HG02623 (cell line): ENCODE measurements around the gene SCN9A.
"Not testable (repeated sequence)": the region's sequence is repeated elsewhere in the genome, so short reads cannot be mapped to it uniquely, and the experiment has no call there.

ENCODE experiments used
- ATAC-seq: cut with Tn5 transposase; IDR thresholded peaks from one replicate; pipeline ENCODE4 v1.9.1; 2021; ENCODE audit warnings: moderate library complexity; ENCODE audit not compliant: unreplicated experiment

Gene SCN9A

GRCh38 chr2:166337932-166338331, 37.8 kb downstream of the SCN9A start:
- no peak for ATAC-seq

- ATAC-seq, result no peak
Measured at GRCh38 chr2:166335284-166335683, 40.5 kb downstream of the SCN9A start.

- ATAC-seq, result no peak
Measured at GRCh38 chr2:166334805-166335204, 40.9 kb downstream of the SCN9A start.

GRCh38 chr2:166333801-166334200, 41.9 kb downstream of the SCN9A start:
- ATAC-seq, result no peak

DNA sequence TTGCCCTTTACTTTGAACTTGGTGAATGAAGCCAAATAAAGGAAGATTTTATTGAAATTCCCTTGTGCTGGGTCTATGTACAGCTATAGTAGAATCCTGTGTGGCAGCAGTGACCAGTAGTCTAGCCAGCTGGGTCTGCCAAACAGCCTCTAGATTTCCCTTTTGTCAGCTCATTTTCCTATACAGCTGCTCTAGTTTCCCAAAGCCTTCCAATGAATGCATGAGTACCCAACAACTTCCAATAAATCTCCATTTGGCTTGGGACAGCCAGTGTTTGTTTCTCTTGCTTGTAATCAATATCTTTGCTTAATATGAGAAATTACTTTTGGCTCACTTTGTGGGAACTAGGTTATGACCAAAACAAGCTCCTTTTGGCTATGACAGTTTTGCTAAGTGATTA, 43.6 kb downstream of the SCN9A start:
- ATAC-seq, result no peak

DNA sequence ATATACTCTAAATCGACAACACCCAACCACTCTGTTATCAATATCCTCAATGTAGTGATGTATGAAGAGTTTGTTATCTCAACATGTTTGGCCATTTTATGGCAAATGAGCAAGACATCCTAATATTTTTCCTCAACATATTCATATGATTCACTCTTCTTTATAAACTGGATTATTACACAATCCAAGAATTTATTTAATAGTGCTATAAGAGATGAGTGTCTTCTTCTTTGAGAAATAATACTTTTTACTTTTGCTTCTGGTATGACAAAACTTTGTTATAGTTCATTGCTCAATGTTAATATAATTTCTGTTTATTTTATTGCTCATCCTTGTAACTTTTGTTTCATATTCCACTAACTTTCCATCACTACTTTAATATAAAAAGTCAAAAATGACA, 44.3 kb downstream of the SCN9A start:
- no peak for ATAC-seq

- no peak for ATAC-seq
Measured at GRCh38 chr2:166329465-166329864, 46.3 kb downstream of the SCN9A start.

GRCh38 chr2:166328147-166328546, 47.6 kb downstream of the SCN9A start:
- no peak for ATAC-seq

DNA sequence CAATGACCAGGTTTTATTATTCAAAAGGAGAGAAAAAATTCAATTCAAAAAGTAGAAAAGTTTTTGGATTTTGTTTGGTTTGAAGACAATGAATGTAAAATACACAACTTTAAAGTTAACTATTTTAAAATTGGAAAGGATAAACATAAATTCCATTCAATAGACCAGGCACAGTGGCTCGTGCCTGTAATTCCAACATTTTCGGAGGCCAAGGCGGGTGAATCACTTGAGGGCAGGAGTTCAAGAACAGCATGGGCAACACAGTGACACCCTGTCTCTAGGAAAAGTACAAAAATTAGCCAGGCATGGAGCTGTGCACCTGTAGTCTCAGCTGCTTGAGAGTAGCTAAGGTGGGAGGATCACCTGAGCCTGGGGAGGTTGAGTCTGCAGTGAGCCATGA, 54.7 kb downstream of the SCN9A start:
- ATAC-seq, result no peak

DNA sequence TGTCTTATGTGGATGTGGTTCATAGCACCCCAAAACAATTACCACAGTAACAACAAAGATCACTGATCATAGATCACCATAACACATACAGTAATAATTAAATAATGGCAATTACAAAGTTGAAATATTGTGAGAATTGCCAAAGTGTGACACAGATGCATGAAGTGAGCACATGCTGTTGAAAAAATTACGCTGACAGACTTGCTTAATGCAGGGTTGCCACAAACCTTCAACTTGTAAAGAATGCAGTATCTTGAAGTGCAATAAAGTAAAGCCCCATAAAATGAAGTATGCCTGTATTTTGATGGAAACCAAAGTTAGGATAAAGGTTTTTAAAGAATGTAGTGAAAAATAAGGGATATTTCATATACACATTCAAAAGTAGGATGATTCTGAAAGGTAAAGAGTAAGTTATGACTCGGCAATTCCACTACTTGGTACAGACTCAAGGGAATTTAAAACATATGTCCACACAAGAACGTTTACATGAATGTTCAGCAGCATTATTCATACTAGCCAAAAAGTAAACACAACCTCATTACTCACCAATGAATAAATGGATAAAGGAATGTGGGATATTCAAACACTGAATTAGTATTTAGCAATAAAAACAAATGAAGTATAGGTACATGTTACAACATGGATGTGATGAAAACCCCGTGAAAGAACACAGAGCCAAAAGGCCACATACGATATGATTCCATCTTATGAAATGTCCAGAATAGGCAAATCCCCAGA, 61.6 kb downstream of the SCN9A start:
- ATAC-seq, result no peak

DNA sequence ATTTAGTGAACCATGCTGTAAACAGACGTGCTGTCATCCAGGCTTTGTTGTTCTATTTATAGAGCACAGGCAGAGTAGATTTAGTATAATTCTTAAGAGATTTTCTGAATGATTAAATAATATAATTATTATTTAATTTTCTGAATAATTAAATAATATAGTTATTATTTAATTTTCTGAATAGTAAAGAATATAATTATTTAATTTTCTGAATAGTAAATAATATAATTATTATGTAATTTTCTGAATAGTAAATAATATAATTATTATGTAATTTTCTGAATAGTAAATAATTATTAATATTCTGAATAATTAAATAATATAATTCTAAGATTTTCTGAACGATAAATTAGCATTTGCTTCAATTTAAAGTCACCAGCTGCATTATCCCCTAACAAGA, 62.9 kb downstream of the SCN9A start:
- ATAC-seq, result not testable (repeated sequence)

- no peak for ATAC-seq
Measured at GRCh38 chr2:166307326-166307725, 68.4 kb downstream of the SCN9A start.

DNA sequence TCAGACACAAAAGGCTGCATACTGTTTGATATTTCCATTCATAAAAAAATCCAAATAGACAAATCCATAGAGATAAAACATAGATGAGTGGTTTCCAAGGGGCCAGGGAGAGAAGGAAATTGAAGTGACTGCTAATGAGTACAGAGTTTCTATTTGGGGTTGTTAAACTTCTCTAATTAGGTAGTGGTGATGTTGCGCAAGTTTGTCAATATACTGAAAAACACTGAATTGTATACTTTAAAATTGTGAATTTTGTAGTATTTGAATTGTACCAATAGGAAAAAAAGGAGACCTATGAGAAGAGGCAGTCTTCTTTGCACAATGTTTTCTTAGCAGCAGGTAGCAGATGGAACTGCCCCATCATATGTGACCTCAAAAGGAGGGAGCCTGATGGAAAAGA, 71.1 kb downstream of the SCN9A start:
- ATAC-seq, result no peak

DNA sequence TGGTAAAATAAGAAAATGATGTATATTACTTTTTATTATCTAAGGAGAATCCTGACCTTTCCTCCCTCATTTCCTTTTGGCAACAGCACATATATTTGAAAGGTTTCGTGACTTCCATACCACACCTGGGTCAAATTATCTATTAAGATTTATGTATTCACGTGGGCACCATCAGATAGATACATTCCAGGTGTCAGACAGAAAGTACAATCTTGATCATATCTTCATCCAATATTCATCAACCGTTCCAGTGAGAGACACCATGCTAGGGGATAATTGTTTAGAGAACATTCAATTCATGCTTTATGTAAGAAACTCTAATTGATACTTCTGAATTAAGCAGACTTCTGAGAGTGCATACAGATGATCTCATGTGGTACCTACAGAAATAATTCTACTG, 73.7 kb downstream of the SCN9A start:
- no peak for ATAC-seq

DNA sequence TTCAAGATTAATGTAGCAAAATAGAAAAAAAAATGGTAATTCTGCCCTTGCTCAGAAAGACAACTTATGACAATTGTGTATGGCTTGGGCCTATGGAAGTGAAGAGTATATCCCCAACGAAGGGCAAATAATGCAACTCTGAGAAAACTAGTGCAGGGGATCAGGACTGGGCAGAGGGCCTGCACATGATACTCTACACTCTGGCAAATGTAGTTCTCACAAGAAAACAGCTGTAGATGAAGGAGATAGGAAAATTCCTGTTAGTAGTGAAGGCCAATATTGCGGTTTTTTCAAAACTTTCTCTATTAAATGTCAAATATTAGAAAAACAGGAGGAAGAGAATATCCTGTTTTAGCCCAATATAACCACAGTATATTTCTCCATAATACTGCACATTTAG, 77.8 kb downstream of the SCN9A start:
- no peak for ATAC-seq

GRCh38 chr2:166293984-166294383, 81.8 kb downstream of the SCN9A start:
- no peak for ATAC-seq

DNA sequence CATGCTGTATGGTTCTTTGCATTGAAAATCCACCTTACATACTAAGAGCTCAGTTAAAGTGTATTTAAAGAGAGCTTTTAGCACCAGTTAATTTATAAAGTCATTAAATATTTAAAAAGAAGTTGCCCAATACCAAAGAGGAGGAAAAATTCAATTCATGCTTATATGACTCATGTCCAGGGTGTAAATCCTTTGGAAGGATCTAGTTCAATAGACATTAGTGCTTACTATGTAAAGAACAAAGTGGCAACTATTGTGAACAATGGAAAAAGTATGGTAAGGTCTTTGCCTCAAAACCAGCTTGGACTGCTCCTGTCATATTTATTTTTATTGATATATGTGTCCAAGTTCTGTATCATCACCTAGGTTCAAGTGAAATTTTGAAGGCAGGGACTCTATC, 90.5 kb downstream of the SCN9A start:
- no peak for ATAC-seq

DNA sequence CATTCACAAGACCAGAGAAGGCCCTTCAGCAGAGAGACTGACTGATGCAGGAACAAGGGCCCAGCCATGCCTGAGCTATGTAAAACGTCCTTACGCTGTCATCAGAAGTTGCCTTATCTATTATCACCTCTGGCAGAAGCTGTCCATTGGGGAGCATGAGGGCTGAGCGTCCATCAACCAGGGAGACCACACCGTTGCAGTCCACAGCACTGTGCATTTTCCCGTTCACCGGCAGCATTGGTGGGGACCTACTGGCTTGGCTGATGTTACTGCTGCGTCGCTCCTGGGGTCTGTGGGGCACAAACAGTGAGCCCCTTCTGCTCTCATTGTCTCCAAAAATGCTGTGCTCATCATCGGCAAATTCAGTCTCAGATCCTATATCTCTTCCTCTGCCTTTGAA, 91.4 kb downstream of the SCN9A start:
- ATAC-seq, result no peak

DNA sequence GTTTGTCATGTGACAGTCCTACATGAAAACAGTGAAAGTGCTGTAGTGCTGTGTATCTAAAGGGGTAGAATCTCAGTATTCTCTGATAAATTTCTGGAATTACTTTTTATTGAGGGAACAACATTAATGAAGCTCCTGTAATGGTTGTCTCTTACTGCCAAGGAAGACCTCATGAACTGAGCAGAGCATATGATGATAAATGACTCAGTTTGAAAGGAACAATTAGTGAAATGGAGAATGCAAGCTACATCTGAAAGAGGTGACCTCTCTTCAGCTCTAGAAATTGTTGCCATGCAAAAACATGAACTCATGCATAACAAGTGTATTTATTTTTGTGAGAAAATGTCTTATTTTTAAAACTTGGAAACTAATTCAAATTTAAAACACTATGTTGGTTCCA, 93.6 kb downstream of the SCN9A start:
- peak; percentile 76 for ATAC-seq

DNA sequence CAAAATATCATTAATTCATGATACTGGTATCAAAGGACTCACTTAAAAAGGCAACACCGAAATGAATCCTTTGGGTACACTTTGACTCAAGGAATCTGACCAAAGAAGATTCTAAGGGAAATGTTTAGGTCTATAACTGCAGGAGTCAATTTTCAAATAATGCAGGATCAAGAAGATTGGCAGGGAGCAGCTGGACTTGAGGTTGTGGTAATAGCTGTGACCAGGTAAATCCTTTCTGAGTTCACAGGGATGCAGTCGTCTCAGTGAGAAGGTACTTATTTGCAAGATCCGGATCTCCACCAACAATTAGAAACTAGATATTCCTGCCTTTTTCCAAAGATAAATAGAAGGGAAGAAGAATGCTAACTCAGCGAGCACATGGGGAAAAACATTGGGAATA, 96.9 kb downstream of the SCN9A start:
- no peak for ATAC-seq

DNA sequence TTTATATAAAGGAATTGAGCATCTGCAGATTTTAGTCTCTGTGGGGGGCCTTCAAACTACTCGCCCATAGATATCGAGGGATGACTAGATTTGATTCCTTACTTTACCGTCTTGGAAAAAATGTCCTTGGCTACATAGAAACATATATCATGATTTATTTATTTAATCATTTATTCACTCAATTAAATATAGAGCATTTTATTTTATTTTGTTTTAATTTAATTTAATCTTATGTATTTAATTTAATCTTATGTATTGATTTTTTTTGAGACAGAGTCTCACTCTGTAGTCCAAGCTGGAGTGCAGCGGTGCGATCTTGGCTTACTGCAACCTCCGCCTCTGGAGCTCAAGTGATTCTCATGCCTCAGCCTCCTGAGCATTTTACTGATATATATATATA, 105.4 kb downstream of the SCN9A start:
- ATAC-seq, result no peak

DNA sequence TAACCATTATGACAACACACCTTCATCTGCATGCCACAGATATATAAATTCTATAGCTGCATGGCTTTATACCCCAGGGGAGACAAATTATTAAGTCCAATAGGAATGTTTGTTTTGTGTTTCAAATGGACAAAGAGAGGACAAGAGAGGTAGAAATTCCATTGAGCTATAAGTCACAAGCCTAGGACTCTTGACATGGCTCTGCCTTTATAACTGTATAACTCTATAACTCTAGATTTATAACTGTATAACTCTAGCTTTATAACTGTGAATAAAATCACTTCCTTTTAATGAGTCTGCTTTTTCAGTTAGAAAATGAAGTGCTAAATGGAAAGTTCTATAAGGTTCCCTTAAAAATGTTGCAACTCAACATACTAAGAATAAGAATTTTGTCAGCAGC, 106.4 kb downstream of the SCN9A start:
- ATAC-seq, result no peak

DNA sequence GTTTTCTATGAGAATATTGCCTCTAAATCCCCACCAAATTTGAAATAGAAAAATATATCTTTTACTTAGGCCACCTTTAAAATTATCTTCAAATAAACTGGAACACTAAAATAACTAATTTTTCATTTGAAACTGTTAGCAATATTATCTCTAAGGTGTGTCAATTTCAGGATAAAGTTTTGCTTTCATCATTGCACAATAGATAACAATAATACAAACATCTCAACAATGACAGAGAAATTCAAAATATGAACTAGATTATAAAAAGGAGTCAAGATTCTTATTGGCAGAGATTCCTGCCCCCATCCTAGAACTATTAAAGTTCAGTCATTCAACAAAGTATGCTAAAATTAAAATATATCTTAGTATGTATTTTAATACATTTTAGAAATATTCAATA, 117.9 kb downstream of the SCN9A start:
- no peak for ATAC-seq
